ENCODE measurements around the gene WWOX.
"Not testable (repeated sequence)": the region's sequence is repeated elsewhere in the genome, so short reads cannot be mapped to it uniquely, and the experiment has no call there.

WWOX gene

DNA sequence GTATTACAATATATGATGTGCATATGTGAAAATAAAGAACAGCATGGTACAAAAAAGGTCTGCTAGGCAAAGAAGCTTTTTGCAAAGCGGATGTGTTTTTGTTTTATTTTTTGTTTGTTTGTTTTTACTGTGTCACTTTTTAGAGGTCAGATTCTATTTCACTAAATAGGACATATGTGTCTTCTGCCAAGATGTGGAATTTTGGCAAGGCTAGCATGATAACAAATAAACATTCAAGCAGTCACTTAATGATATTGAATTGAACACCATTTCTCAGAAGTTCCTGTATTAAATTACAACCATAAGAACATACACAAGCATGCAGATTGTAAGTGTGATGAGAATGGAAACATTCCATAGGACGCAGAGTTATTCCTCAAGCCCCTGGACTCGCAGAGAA is 492.7 kb downstream of the WWOX start:
- no peak for DNase-seq

DNA sequence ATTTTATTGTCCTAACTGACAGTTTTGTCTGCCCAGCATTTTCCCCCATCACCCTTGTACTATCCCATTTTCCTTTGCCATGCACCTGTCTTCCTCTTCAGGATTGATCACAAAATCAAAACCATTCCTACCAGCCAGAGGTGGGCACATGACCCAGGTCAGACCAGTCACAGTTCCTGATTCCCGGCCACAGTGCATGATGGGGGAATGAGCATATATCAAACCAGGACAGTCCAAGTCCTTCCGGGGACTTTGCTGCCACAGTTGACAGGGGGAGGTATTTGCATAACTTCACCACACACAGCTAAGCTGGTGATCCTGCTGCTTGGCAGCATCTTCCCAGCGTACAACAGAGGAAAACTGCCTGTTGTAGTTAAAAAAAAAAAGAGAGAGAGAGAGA is 493.9 kb downstream of the WWOX start:
- no peak for DNase-seq

DNA sequence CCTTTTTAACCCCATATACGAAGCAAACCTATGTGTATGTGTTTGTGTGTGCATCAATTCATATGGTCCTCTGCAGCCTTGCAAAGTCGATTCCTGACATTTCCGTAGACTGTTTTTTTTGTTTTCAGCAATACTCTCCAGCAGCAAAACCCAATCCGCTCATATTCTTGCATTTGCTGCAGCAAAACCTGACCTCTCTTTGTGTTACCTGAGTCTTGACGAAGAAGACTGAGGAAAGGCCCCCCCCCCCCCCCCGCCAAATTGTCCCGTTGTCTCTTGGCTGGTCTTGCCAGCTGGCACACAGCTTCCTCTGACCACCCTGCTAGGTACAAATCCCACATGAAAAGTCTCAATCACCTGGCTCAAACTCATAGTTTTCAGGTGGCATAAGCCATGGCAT is 494.7 kb downstream of the WWOX start:
- DNase-seq, result no peak

DNA sequence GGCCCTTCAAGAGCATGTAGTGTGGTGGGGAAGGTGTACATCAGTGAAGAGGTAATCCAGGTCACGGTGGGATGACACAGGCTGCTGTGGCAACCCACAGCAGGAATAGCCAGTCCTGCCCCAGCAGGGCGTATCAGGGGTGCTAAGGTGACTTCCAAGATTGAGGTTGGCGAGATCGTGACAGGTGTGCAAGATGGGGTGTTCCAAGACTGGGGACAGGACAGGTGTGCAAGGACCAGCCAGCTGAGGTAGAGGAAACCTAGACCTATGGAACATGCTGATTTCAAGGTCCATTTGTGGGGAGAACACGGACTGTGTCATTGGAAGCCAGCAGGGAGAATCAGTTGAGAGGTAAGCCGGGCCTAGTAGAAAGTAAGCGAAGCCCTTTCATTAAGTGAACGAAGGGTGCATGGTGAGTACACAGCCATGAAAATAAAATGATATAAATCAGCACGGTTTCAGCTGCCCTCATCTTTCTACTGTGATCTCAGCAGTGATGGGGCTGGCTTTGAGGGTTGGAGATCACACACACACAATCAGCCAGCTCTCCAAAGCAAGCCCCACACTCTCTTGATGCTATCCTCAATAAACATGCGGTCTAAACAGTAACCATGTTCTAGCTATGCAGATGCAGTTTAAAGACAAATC is 497.0 kb downstream of the WWOX start:
- no peak for DNase-seq

DNA sequence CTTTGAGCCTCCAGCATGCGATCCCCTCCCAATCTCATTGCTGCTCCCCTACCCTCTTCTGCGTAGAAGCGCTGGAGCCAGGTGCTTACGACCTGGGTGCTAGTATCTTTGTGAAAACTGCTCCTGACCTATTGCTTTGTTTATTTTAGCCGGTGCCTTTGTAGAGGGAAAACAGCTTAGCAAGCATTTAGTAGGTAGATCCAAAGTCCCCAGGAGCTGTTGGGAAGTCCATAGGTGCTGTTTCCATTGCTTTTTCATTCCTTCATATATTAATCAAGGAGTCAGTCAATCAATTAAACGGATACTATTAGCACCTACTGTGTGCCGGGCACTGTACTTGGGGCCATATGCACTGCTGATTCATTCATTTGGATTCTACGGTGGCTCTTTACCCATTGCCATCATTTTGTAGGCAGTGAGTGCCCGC is 497.6 kb downstream of the WWOX start:
- DNase-seq, result no peak

- no peak for DNase-seq
Measured at GRCh38 chr16:78597809-78598570, 498.5 kb downstream of the WWOX start.

DNA sequence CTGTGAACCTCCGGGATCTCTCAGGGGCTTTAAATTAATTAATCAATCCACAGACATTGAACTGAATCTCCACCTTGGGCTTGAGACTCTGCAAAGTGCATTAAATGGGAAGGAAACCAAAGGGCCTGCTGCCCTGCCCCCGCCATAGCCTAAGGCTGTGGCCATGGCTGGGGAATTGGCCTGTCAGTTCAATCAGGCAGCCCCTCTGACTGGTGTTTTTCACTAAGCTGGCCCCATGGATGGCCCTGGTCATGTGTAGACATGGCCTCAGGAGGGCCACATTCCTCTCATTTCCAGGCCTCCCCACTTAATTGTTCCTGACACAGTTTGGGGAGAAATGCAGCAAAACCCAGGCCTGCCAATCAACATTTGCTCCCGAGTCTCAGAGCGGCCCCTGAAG is 499.8 kb downstream of the WWOX start:
- DNase-seq, result no peak

GRCh38 chr16:78604423-78605062 is 505.1 kb downstream of the WWOX start:
- not testable (repeated sequence) for DNase-seq

- no peak for DNase-seq
Measured at GRCh38 chr16:78605548-78606101, 506.2 kb downstream of the WWOX start.

GRCh38 chr16:78606545-78606944 is 507.1 kb downstream of the WWOX start:
- no peak for DNase-seq

- no peak for DNase-seq
Measured at GRCh38 chr16:78607022-78607421, 507.6 kb downstream of the WWOX start.

DNA sequence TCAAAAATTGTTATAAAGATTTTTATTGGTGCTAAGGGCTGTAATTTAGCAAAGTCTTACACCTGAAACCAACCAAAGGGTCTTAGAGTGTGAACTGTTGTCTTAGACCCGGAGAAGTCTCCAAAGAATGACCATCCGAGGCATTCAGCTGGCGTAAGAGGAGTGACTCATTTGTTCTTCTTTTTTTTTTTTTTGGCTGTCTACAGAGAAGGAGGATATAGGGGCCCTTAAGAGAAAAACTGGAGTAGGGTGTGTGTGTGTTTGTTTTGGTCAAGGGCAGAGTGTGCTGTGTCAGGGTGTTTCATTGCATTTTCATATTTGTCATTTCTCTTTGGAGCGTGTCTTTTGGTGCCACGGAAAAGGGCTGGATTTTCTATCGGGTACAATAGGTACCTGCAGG is 508.0 kb downstream of the WWOX start:
- DNase-seq, result no peak

- DNase-seq, result no peak
Measured at GRCh38 chr16:78608305-78608776, 508.9 kb downstream of the WWOX start.

- DNase-seq, result no peak
Measured at GRCh38 chr16:78609402-78610274, 510.2 kb downstream of the WWOX start.

DNA sequence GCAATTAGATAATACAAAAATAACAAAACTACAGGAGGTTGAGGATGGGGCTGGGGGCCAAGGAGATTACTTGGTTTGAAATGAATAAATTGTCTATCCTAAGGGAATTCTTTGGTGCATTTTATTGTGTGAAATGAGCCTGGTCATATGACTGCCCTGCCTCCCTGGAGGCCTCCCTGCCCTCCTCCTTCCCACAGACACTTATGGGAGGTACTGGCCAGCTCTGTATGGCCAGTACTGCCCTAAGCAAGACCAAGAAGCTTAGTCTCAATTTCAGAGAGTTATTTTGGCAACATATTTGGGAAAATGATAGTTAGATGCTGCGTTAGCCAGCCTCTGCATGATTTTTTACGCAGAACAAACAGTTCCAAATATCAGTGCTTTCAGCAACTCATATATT is 511.9 kb downstream of the WWOX start:
- no peak for DNase-seq

GRCh38 chr16:78619811-78620210 is 520.4 kb downstream of the WWOX start:
- DNase-seq, result no peak

- no peak for DNase-seq
Measured at GRCh38 chr16:78620291-78620690, 520.8 kb downstream of the WWOX start.

DNA sequence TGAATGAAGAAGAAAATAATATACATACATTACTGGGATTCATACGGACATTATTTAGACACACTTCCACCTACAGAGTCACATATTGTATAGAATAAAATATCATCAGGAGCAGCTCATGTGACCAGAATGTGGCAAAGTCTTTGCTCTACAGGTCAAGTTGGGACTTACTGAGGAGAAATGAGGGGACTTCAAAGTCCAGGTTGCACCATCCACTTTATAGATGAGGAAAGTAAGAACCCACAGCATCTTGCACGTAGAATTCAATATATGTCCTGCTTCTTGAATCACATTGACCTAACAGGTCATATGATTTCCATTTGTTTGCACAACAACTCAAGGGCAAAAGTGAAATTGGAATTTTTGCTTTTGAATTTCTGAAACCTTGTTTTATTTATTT is 524.3 kb downstream of the WWOX start:
- DNase-seq, result no peak

DNA sequence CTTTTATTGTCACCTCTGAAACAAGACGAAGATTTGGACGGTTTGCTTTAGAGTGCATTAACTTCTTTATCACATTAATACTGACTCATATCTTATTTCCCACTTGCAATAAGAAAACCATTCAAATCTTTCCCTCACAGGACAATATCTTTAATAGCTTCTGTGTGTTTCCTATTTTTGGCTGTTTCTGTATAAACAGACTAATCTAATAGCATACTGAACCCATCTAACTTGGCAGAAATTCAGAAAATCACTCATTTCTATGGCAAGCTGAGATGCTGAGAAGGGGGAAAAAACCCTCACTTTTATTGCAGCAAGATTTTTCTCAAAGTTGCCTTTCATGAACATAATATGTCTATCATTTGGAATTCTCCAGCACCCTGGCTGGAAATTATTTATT is 524.9 kb downstream of the WWOX start:
- no peak for DNase-seq

DNA sequence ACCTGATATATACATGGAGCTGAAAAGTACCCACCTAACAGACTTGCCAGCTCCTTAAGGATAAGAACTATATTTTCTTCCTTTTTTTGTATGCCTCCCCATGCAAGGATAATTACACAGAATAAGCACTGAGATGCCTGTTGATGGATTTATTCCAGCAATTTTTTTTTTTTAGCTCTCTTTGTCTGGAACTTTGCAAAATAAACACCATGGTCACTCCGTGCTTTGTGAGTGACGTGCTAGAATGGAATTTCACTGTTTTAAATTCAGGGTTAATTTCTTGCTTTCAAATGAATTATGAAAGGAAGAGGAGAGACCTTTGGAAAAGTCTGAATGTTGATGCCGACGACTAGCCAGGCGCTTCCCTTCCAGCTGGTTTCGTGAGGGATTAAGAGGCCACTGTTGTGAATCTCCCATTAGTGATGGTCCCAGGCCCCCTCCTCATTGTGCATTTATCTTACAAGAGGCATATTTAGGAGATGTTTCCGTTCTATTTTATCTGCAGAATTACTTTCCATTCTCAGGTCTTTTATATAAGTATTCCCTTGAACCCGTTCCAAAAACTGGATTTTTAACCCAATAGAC is 529.1 kb downstream of the WWOX start:
- DNase-seq, result no peak

DNA sequence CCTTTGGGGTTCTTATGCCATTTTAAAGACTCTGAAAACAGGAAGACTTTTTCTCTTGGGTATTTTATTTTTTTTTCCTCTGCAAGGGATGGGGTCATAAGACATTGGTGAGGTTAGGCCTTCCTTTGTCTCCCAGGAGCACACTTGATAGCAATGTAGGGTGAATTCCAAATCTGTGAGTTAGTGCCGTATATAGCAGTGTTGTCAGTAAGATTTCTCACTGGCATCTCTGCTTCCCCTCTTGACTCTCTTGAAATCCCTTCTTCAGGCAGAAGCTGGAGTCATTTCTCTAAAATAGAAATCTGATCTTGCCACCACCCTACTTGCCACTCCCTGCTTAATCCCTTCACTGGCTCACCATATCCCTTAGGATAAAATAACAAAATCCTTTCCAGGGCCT is 529.7 kb downstream of the WWOX start:
- no peak for DNase-seq

GRCh38 chr16:78630102-78630501 is 530.6 kb downstream of the WWOX start:
- DNase-seq, result no peak

Data from CD4-positive, alpha-beta T cell treated with Interleukin-10 for 1 hour (primary cell).